ENCODE data around the gene FNDC3B. TPM values are rescaled to one million over a fixed set of nuclear protein-coding genes. Genes with fewer than 3 reads are reported as not detected.

FNDC3B gene
- total and polyA plus RNA-seq, 2 of the 8 experiments (the other 6 are each of a cell fraction or from before 2014, with no cell fraction given): 14.1 to 44.4 TPM

- TF ChIP-seq YY1 (IDR thresholded peaks at IDR 0.05; ENCODE audit: low read depth, low read length): no peak
Measured at GRCh38 chr3:172202797-172203196, 163.4 kb downstream of the FNDC3B start (continued).
